GM23338 (cell line): ENCODE measurements around the gene SOD1.

ENCODE experiments used
- CREB1 ChIP-seq: fragments of 250-450 bp; sonication (Bioruptor Pico); IDR thresholded peaks from 2 replicates; pipeline ENCODE4 v1.5.0; 2020; ENCODE audit warnings: low read depth, mild to moderate bottlenecking, moderate library complexity
- EZH2 ChIP-seq: fragments of 200-600 bp; sonication (generic); IDR thresholded peaks from one replicate; pipeline ENCODE4 v1.8.0; 2017; ENCODE audit warnings: antibody characterized with exemption, mild to moderate bottlenecking, low read depth; ENCODE audit not compliant: unreplicated experiment
- EZH2phosphoT487 ChIP-seq: fragments of 200-600 bp; sonication (generic); IDR thresholded peaks from one replicate; pipeline ENCODE4 v1.8.1; 2018; ENCODE audit warnings: antibody characterized with exemption; ENCODE audit not compliant: unreplicated experiment
- NANOG ChIP-seq: IDR thresholded peaks from 2 replicates; pipeline ENCODE4 v1.6.1; 2016; ENCODE audit warnings: antibody characterized with exemption, borderline replicate concordance
- POLR2AphosphoS5 ChIP-seq: IDR thresholded peaks from 2 replicates; pipeline ENCODE4 v1.6.1; 2016; ENCODE audit warnings: antibody characterized with exemption, low read depth
- ZNF331 ChIP-seq: fragments of 250-450 bp; sonication (Bioruptor Pico); IDR thresholded peaks from 2 replicates; pipeline ENCODE4 v1.5.0; 2020; ENCODE audit warnings: low read depth, mild to moderate bottlenecking, moderate library complexity
- TF ChIP-seq, protein P1 (sequence below), 2 experiments: fragments of 200-600 bp in 1 of 2; sonication (generic) in 1 of 2; conservative IDR thresholded peaks; 2 replicates each; pipeline versions ENCODE4 v1.5.1 to v1.6.1; 2016 to 2017; ENCODE audit warnings: antibody characterized with exemption in 2 of 2, low read depth in 2 of 2, mild to moderate bottlenecking in 2 of 2, moderate library complexity in 1 of 2

GRCh38 chr21:31654340-31654739 is 5.2 kb upstream of the SOD1 start:
- TF ChIP-seq, protein P1, sequence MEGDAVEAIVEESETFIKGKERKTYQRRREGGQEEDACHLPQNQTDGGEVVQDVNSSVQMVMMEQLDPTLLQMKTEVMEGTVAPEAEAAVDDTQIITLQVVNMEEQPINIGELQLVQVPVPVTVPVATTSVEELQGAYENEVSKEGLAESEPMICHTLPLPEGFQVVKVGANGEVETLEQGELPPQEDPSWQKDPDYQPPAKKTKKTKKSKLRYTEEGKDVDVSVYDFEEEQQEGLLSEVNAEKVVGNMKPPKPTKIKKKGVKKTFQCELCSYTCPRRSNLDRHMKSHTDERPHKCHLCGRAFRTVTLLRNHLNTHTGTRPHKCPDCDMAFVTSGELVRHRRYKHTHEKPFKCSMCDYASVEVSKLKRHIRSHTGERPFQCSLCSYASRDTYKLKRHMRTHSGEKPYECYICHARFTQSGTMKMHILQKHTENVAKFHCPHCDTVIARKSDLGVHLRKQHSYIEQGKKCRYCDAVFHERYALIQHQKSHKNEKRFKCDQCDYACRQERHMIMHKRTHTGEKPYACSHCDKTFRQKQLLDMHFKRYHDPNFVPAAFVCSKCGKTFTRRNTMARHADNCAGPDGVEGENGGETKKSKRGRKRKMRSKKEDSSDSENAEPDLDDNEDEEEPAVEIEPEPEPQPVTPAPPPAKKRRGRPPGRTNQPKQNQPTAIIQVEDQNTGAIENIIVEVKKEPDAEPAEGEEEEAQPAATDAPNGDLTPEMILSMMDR (conservative IDR thresholded peaks at IDR 0.05; ENCODE audit: low read depth in 2 of 2): peak in 1 of 2 experiments; percentile 33; a peak in 2 of 4 replicates
- TF ChIP-seq EZH2phosphoT487: no peak
- TF ChIP-seq CREB1 (CRISPR knock-in tag): no peak
- no peak for TF ChIP-seq EZH2
- TF ChIP-seq POLR2AphosphoS5: no peak
- no peak for TF ChIP-seq ZNF331 (CRISPR knock-in tag)
- no peak for TF ChIP-seq NANOG
